Epithelial cell of proximal tubule (primary cell): ENCODE measurements around the gene CEP20. TPM values are rescaled to one million over a fixed set of nuclear protein-coding genes. Genes with fewer than 3 reads are reported as not detected.
A peak's percentile ranks its signal among the peaks of the same experiment; 100 is the strongest.

Experiments
- DNase-seq: peaks from one replicate; pipeline ENCODE4 v3.0.0-alpha.2; 2011; ENCODE audit warnings: low read depth
- H3K4me3 ChIP-seq: 2 replicates; pipeline ENCODE4 v1.5.1; 2011; ENCODE audit warnings: low read depth, mild to moderate bottlenecking, low read length
- CTCF ChIP-seq: conservative IDR thresholded peaks from 2 replicates; pipeline ENCODE4 v1.5.1; 2012; ENCODE audit warnings: low read depth, mild to moderate bottlenecking, low read length
- total RNA-seq: library from RNA; depleted of rRNA; stranded (reverse); fragments of >200 nt; gene quantifications from 2 replicates; pipeline ENCODE4 v1.2.3, GENCODE V29; 2015

CEP20 gene
- total RNA-seq, 1 donor from 2014 or later = 39.1 TPM

- DNase-seq = no peak
- no peak for TF ChIP-seq CTCF
- no peak overlapping the region for H3K4me3 ChIP-seq
These were observed 5.8 kb downstream of the CEP20 start for GRCh38 chr16:15882563-15882962.

DNA sequence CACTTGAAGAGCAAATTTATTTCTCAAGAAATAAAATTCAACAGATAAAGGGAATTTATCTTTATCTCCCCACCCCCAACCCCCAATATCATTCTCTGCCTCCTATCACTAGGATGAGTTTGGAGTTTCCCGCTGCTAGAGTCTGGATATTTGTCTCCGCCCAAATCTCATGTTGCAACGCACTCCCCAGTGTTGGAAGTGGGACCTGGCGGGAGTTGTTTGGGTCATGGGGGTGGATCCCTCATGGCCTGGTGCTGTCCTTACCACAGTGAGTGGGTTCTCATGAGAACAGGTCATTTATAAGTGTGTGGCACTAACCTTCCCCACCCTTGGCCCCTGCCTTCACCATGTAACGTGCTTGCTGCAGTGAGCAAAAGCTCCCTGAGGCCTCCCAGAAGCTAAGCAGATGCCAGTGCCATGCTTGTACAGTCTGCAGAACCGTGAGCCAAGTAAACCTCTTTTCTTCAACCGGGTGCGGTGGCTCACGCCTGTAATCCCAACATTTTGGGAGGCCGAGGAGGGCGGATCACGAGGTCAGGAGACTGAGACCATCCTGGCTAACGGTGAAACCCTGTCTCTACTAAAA lies 6.5 kb downstream of the CEP20 start:
- DNase-seq = no peak
- no peak for TF ChIP-seq CTCF
- no peak overlapping the region for H3K4me3 ChIP-seq

- no peak for TF ChIP-seq CTCF
- DNase-seq = no peak
- H3K4me3 ChIP-seq = no peak overlapping the region
These were observed 7.7 kb downstream of the CEP20 start for GRCh38 chr16:15880434-15881308.

- no peak for TF ChIP-seq CTCF
- DNase-seq = peak; percentile 71
- no peak overlapping the region for H3K4me3 ChIP-seq
These were observed 9.1 kb downstream of the CEP20 start for GRCh38 chr16:15879255-15879811.

- TF ChIP-seq CTCF = no peak
- no peak overlapping the region for H3K4me3 ChIP-seq
- no peak for DNase-seq
These were observed 11.9 kb downstream of the CEP20 start for GRCh38 chr16:15876503-15876902.

DNA sequence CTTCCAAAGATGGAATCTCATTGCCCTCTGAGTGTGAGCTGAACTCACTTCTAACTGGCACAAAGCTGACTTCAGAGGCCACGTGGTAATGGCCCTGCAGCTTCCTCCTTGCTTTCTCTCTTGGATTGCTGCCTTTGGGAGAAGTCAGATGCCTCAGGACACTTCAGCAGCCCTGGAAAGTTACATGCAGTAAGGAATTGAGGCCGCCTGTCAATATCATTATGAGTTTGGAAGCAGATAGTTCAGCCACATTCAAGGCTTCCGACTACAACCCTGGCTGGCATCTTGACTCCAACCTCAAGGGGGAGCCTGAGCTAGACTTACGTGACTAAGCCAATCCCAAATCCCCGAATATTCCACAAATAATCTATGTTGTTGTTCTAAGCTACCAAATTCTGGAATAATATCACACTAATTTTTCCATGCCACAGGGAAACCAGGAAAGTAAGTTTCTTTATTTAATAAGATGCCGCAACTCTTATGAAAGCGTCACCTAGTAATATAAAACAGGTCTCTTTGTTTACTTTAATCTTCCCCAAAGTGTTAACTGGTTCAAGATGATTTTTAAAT lies 13.6 kb downstream of the CEP20 start:
- peak; percentile 26 for DNase-seq
- TF ChIP-seq CTCF = peak; percentile 94
- H3K4me3 ChIP-seq = no peak overlapping the region
